ENCODE measurements around the gene CDH8.

DNA sequence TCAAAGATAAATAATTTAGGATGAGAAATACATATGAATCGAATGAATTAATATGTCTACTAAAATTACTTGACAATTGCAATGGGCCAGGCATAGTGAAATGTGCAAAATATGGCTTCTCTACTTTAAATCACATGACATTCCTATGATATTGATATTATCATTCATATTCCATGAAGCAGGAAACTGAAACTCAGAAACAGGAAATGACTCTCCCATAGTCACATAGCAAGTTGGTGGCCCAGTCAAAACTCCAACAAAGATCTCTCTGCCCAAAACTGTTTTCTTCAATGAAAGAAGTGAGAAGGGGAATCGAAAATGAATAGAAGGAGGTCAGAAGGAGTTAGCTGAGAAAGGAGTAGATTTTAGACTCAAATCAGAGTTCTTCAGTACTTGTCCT, 272.2 kb downstream of the CDH8 start:
- no peak for TF ChIP-seq TCF7 (CRISPR knock-in tag; IDR thresholded peaks at IDR 0.05; ENCODE audit: low read depth)
- no peak for TF ChIP-seq CTCF (IDR thresholded peaks at IDR 0.05)
- no peak for TF ChIP-seq GRHL2 (CRISPR knock-in tag; IDR thresholded peaks at IDR 0.05; ENCODE audit: insufficient replicate concordance, severe bottlenecking)
- TF ChIP-seq FOXJ3 (CRISPR knock-in tag; IDR thresholded peaks at IDR 0.05; ENCODE audit: borderline replicate concordance), result no peak
- TF ChIP-seq, protein P1, sequence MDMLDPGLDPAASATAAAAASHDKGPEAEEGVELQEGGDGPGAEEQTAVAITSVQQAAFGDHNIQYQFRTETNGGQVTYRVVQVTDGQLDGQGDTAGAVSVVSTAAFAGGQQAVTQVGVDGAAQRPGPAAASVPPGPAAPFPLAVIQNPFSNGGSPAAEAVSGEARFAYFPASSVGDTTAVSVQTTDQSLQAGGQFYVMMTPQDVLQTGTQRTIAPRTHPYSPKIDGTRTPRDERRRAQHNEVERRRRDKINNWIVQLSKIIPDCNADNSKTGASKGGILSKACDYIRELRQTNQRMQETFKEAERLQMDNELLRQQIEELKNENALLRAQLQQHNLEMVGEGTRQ (CRISPR knock-in tag; IDR thresholded peaks at IDR 0.05), result no peak
- TF ChIP-seq CREM (CRISPR knock-in tag; IDR thresholded peaks at IDR 0.05), result no peak
- TF ChIP-seq ZNF121 (CRISPR knock-in tag; IDR thresholded peaks at IDR 0.05), result no peak
- TF ChIP-seq ZNF232 (CRISPR knock-in tag; IDR thresholded peaks at IDR 0.05), result no peak
- TF ChIP-seq AFF4 (CRISPR knock-in tag; IDR thresholded peaks at IDR 0.05; ENCODE audit: borderline replicate concordance), result no peak
- TF ChIP-seq NFYB (CRISPR knock-in tag; conservative IDR thresholded peaks at IDR 0.05; ENCODE audit: low read depth), result no peak
- TF ChIP-seq MAX (CRISPR knock-in tag; IDR thresholded peaks at IDR 0.05), result no peak
- TF ChIP-seq ETV6 (CRISPR knock-in tag; IDR thresholded peaks at IDR 0.05), result no peak
- TF ChIP-seq SP1 (CRISPR knock-in tag; conservative IDR thresholded peaks at IDR 0.05), result no peak
- no peak for TF ChIP-seq STAT6 (CRISPR knock-in tag; conservative IDR thresholded peaks at IDR 0.05; ENCODE audit: low read depth)
